ENCODE data around the gene FSIP2.

The FSIP2 gene

DNA sequence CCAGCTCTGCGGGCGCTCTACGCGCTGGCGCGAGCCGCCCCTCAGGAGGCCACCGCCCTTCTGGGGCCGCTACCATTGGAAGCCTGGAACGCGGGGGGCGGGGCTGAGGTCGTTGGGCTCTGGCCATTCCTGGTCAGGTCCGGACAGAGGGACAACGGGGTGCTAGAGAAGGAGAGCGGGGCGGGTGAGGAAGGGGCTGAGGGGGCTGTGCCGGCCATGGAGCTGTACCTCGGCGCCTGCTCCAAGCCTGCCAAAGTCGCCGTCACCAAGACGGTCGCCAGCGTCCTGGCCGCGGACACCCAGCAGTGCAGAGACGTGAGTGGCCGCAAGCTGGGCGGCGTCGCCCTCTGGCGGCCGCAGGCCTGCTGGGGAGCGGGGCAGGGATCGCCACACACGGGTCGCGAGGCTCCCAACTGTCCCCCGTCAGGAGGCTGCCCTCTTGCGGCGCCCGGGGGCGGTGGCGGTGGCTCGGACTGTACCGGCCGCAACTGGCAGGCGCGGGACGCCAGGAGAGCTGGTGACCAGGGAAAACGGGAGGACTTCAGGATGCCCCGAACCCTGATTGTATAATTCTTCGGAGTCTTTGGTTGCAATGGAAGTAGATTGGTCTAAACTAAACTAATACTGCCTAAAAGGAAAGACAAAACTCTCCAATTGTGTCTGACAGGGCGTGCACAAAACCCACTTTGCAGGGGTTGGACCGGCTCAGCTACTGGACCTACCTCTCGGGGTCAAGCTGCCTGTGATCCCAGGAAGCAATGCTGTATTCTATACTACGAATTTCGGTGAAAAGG, at the start of gene FSIP2:
TSS of gene FSIP2 (plus strand) at position 126 of the 794 bp plus-strand sequence. CDS start at position 217, 91 bp downstream.
- Histone ChIP-seq H3K4me1 (ENCODE audit: control insufficient read depth, insufficient read depth, low read length) (no peaks in the 10 kb centered on the region), H3K27ac (ENCODE audit: low read depth, low read length) (no peak within 1 kb of the TSS), H3K27me3 (ENCODE audit: control insufficient read depth, insufficient read depth, low read length) (no peaks in the 10 kb centered on the region), H3K36me3 (ENCODE audit: control insufficient read depth, insufficient read depth, low read length) (no peaks in the 10 kb centered on the region), H3K9ac (ENCODE audit: low read length) (no peak within 1 kb of the TSS), H3K4me3 (ENCODE audit: low read length) (peak within 1 kb of the TSS; percentile 14)

GRCh38 chr2:185689906-185690539, 48.6 kb upstream of the FSIP2 start:
- no peak overlapping the region for H3K4me3 ChIP-seq (ENCODE audit: low read length)
- H3K9ac ChIP-seq (ENCODE audit: low read length) = no peak overlapping the region
- no peaks in the 10 kb centered on the region for H3K4me1 ChIP-seq (ENCODE audit: control insufficient read depth, insufficient read depth, low read length)
- no peak overlapping the region for H3K27ac ChIP-seq (ENCODE audit: low read depth, low read length)
- H3K36me3 ChIP-seq (ENCODE audit: control insufficient read depth, insufficient read depth, low read length) = no peaks in the 10 kb centered on the region
- H3K27me3 ChIP-seq (ENCODE audit: control insufficient read depth, insufficient read depth, low read length) = no peaks in the 10 kb centered on the region

- Histone ChIP-seq H3K4me3 (ENCODE audit: low read length) (no peak overlapping the region), H3K36me3 (ENCODE audit: control insufficient read depth, insufficient read depth, low read length) (no peaks in the 10 kb centered on the region), H3K27me3 (ENCODE audit: control insufficient read depth, insufficient read depth, low read length) (no peaks in the 10 kb centered on the region), H3K4me1 (ENCODE audit: control insufficient read depth, insufficient read depth, low read length) (no peaks in the 10 kb centered on the region), H3K9ac (ENCODE audit: low read length) (no peak overlapping the region), H3K27ac (ENCODE audit: low read depth, low read length) (no peak overlapping the region)
Measured at GRCh38 chr2:185695711-185696235, 42.8 kb upstream of the FSIP2 start.

DNA sequence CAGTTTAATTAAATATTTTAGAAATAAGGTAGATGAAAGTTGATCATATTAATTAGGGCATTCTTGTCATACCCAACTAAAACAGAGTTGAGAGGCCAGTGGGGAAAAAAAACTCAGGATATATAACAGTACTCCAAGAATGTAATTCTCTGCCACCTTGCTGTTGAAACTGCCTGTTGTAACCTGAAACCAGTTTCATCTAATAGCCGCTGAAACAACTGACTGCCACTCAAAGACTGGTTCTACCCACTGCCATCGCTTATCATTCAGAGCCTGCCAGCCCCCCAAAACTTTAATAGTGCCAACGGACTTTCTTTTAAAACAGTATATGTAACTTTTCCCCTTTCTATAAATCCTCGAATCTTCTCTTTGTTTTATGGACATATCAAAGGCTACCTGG, 37.7 kb upstream of the FSIP2 start:
- no peak overlapping the region for H3K27ac ChIP-seq (ENCODE audit: low read depth, low read length)
- H3K36me3 ChIP-seq (ENCODE audit: control insufficient read depth, insufficient read depth, low read length) = no peaks in the 10 kb centered on the region
- H3K9ac ChIP-seq (ENCODE audit: low read length) = no peak overlapping the region
- H3K4me3 ChIP-seq (ENCODE audit: low read length) = no peak overlapping the region
- H3K4me1 ChIP-seq (ENCODE audit: control insufficient read depth, insufficient read depth, low read length) = no peaks in the 10 kb centered on the region
- no peaks in the 10 kb centered on the region for H3K27me3 ChIP-seq (ENCODE audit: control insufficient read depth, insufficient read depth, low read length)

DNA sequence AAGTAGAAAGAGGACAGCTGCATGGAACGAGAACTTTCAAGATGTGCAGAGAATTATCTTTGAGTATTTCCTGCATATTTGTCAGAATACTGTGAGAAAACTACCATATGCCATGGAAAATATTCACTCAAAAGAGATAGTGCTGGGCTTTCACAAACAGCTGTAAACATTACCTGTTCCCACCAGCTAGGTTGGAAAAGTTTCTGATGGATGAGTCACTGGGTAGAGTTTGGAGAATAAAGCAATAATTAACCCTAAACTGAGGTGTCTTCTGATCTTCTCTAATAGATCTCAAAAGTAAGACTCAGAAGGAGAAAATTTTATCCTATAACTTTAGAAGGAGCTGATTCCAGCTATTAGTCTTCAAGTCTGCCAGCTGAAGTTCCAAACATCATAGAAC, 3.9 kb upstream of the FSIP2 start:
- H3K4me3 ChIP-seq (ENCODE audit: low read length) = no peak overlapping the region
- H3K36me3 ChIP-seq (ENCODE audit: control insufficient read depth, insufficient read depth, low read length) = no peaks in the 10 kb centered on the region
- no peaks in the 10 kb centered on the region for H3K4me1 ChIP-seq (ENCODE audit: control insufficient read depth, insufficient read depth, low read length)
- H3K9ac ChIP-seq (ENCODE audit: low read length) = no peak overlapping the region
- no peak overlapping the region for H3K27ac ChIP-seq (ENCODE audit: low read depth, low read length)
- H3K27me3 ChIP-seq (ENCODE audit: control insufficient read depth, insufficient read depth, low read length) = no peaks in the 10 kb centered on the region

GRCh38 chr2:185736210-185736609, 2.4 kb upstream of the FSIP2 start:
- no peak overlapping the region for H3K9ac ChIP-seq (ENCODE audit: low read length)
- no peaks in the 10 kb centered on the region for H3K4me1 ChIP-seq (ENCODE audit: control insufficient read depth, insufficient read depth, low read length)
- H3K4me3 ChIP-seq (ENCODE audit: low read length) = no peak overlapping the region
- H3K27me3 ChIP-seq (ENCODE audit: control insufficient read depth, insufficient read depth, low read length) = no peaks in the 10 kb centered on the region
- H3K27ac ChIP-seq (ENCODE audit: low read depth, low read length) = no peak overlapping the region
- no peaks in the 10 kb centered on the region for H3K36me3 ChIP-seq (ENCODE audit: control insufficient read depth, insufficient read depth, low read length)

DNA sequence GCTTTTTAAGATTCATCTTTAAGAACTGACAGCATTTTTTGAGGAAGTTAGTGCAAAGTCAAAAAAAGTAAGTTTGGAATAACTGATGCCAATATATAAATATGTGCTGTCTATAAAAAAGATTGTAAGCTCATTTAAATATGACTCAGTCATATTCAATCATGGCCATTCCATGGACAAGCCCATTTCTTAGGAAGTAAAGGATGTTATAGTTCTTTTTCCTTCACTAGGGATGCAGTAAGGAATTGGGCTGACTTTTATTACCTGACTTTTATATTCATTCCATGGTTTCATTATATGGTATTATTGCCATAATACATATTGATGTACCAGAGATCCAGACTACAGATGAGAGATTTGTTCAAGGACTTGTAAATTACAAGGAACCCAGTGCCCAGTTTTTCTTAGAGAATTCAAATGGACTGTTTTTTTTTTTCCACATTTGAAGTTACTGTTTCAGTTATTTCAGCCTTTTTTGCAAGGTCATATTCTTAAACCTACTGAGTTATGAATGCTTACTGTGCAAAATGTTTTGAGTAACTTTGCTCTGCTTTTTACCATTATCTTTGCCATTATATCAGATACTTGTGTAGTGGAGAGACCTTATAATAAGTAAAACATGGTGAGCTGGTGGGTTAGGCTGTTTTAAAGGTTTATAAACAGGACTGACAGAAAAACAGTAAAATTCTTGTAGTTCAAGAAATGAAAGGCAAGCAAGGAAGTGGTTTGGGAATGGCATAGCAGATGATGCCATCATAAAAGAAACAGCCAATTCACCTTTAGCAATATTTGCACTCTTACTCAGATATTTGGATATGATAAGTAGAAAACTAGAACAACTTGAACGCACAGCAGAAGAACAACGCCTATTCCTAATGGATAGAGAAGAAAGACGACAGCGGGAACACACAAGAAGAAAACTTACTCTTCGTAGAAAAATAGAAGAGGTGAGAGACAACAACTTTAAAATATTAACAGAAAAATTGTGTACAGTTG, 7.6 kb downstream of the FSIP2 start:
- Histone ChIP-seq H3K4me1 (ENCODE audit: control insufficient read depth, insufficient read depth, low read length) (no peaks in the 10 kb centered on the region), H3K36me3 (ENCODE audit: control insufficient read depth, insufficient read depth, low read length) (no peaks in the 10 kb centered on the region), H3K9ac (ENCODE audit: low read length) (no peak overlapping the region), H3K4me3 (ENCODE audit: low read length) (no peak overlapping the region), H3K27ac (ENCODE audit: low read depth, low read length) (no peak overlapping the region), H3K27me3 (ENCODE audit: control insufficient read depth, insufficient read depth, low read length) (no peaks in the 10 kb centered on the region)

GRCh38 chr2:185757356-185757755, 18.8 kb downstream of the FSIP2 start:
- no peaks in the 10 kb centered on the region for H3K4me1 ChIP-seq (ENCODE audit: control insufficient read depth, insufficient read depth, low read length)
- H3K27me3 ChIP-seq (ENCODE audit: control insufficient read depth, insufficient read depth, low read length) = no peaks in the 10 kb centered on the region
- no peak overlapping the region for H3K4me3 ChIP-seq (ENCODE audit: low read length)
- H3K36me3 ChIP-seq (ENCODE audit: control insufficient read depth, insufficient read depth, low read length) = no peaks in the 10 kb centered on the region
- H3K9ac ChIP-seq (ENCODE audit: low read length) = no peak overlapping the region
- no peak overlapping the region for H3K27ac ChIP-seq (ENCODE audit: low read depth, low read length)

- Histone ChIP-seq H3K4me1 (ENCODE audit: control insufficient read depth, insufficient read depth, low read length) (no peaks in the 10 kb centered on the region), H3K4me3 (ENCODE audit: low read length) (no peak overlapping the region), H3K9ac (ENCODE audit: low read length) (no peak overlapping the region), H3K27ac (ENCODE audit: low read depth, low read length) (no peak overlapping the region), H3K27me3 (ENCODE audit: control insufficient read depth, insufficient read depth, low read length) (no peaks in the 10 kb centered on the region), H3K36me3 (ENCODE audit: control insufficient read depth, insufficient read depth, low read length) (no peaks in the 10 kb centered on the region)
Measured at GRCh38 chr2:185771396-185771795, 32.8 kb downstream of the FSIP2 start.

DNA sequence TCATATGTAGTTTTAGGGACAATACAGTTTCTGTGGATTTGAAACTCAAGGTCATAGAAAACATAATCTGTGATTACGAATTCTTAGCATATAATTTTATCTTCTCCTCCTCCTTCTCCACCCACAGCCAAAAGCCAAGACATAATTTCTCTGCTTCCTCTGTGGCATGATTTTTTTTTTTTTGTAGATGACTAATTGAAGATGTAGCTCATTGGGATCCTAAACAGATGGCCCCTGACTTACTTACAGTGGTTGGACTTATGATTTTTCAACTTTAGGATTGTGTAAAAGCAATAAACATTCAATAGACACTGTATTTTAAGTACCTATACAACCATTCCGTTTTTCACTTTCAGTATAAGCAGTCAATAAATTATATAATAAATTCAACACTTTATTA, 42.3 kb downstream of the FSIP2 start:
- H3K27me3 ChIP-seq (ENCODE audit: control insufficient read depth, insufficient read depth, low read length) = no peaks in the 10 kb centered on the region
- no peak overlapping the region for H3K27ac ChIP-seq (ENCODE audit: low read depth, low read length)
- no peaks in the 10 kb centered on the region for H3K4me1 ChIP-seq (ENCODE audit: control insufficient read depth, insufficient read depth, low read length)
- no peak overlapping the region for H3K4me3 ChIP-seq (ENCODE audit: low read length)
- no peak overlapping the region for H3K9ac ChIP-seq (ENCODE audit: low read length)
- H3K36me3 ChIP-seq (ENCODE audit: control insufficient read depth, insufficient read depth, low read length) = no peaks in the 10 kb centered on the region

DNA sequence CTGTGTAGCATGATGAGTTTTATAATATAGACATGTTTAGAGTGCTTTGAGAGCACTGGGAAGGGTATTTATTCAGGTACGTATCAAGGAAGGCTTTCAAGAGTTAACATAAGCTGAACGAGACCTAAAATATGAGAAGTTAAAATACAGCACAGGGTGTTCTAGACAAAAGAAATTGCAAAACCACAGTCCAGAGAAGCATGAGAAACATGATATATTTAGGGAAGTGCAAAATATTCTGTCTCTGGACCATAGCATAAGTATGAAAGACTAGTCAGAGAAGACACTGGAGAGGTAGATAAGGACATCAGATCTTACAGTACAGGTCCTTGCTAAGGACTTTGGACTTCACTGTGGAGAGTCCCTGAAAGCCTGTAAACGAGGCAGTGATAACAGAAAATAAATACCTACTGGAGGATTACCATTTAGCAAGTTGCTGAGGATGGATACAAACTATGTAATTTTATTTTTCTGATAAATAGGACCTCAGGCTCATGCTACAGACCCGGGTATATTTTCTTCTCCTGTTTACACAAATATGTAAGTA, 43.7 kb downstream of the FSIP2 start:
- Histone ChIP-seq H3K27ac (ENCODE audit: low read depth, low read length) (no peak overlapping the region), H3K36me3 (ENCODE audit: control insufficient read depth, insufficient read depth, low read length) (no peaks in the 10 kb centered on the region), H3K4me3 (ENCODE audit: low read length) (no peak overlapping the region), H3K9ac (ENCODE audit: low read length) (no peak overlapping the region), H3K27me3 (ENCODE audit: control insufficient read depth, insufficient read depth, low read length) (no peaks in the 10 kb centered on the region), H3K4me1 (ENCODE audit: control insufficient read depth, insufficient read depth, low read length) (no peaks in the 10 kb centered on the region)

DNA sequence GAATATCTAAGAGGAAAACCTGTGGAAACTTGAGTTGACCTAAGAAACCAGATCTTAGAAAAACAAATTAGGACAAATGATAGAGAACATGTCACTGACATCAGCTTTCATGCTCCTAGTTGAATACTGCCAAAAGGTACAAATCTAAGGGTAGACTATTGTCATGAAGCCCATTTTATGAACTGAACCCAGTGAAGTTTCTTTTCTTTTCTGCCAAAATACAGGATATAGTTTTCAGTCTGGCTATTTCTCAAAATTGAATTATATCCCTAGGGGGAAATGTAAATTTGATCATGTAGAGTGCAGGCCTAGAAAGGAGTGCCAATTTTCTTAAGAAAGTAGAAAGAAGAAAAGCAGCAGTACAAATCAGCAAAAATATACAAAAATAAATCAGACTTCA, 46.6 kb downstream of the FSIP2 start:
- Histone ChIP-seq H3K27ac (ENCODE audit: low read depth, low read length) (no peak overlapping the region), H3K4me1 (ENCODE audit: control insufficient read depth, insufficient read depth, low read length) (no peaks in the 10 kb centered on the region), H3K9ac (ENCODE audit: low read length) (no peak overlapping the region), H3K4me3 (ENCODE audit: low read length) (no peak overlapping the region), H3K36me3 (ENCODE audit: control insufficient read depth, insufficient read depth, low read length) (no peaks in the 10 kb centered on the region), H3K27me3 (ENCODE audit: control insufficient read depth, insufficient read depth, low read length) (no peaks in the 10 kb centered on the region)

All from rectal smooth muscle tissue (tissue), 1 donor.